HEK293T (cell line): ENCODE results near the gene GABARAP.

Experiments
- BHLHE40 ChIP-seq: fragments of 450-650 bp; IDR thresholded peaks from 2 replicates; pipeline ENCODE4 v1.6.1; 2016; ENCODE audit warnings: mild to moderate bottlenecking, moderate library complexity, borderline replicate concordance
- CTBP1 ChIP-seq: fragments of 450-650 bp; IDR thresholded peaks from 2 replicates; pipeline ENCODE4 v1.6.1; 2016; ENCODE audit warnings: borderline replicate concordance
- FOXK2 ChIP-seq: fragments of 450-650 bp; IDR thresholded peaks from 2 replicates; pipeline ENCODE4 v1.6.1; 2016; ENCODE audit warnings: mild to moderate bottlenecking
- L3MBTL2 ChIP-seq: fragments of 450-650 bp; conservative IDR thresholded peaks from 2 replicates; pipeline ENCODE4 v1.6.1; 2016; ENCODE audit warnings: mild to moderate bottlenecking
- SP1 ChIP-seq: fragments of 450-650 bp; IDR thresholded peaks from 2 replicates; pipeline ENCODE4 v1.6.1; 2017
- SUZ12 ChIP-seq: fragments of 450-650 bp; IDR thresholded peaks from 2 replicates; pipeline ENCODE4 v1.6.1; 2016; ENCODE audit warnings: mild to moderate bottlenecking
- ZNF384 ChIP-seq: fragments of 450-650 bp; IDR thresholded peaks from 2 replicates; pipeline ENCODE4 v1.6.1; 2016

- no peak for TF ChIP-seq SUZ12
- TF ChIP-seq L3MBTL2: no peak
- TF ChIP-seq CTBP1: no peak
- TF ChIP-seq FOXK2: no peak
- no peak for TF ChIP-seq BHLHE40
- TF ChIP-seq SP1: no peak
- no peak for TF ChIP-seq ZNF384
Observed at GRCh38 chr17:7219229-7219811, 22.9 kb downstream of the GABARAP start.
